GM12878 (cell line): ENCODE data around the gene CRMP1. TPM values are rescaled to one million over a fixed set of nuclear protein-coding genes. Genes with fewer than 3 reads are reported as not detected.

ENCODE experiments used
- ATAC-seq: fragments of 200-7000 bp; cut with Tn5 transposase; 3 replicates; pipeline ENCODE4 v1.9.1; 2020; ENCODE audit warnings: mild to moderate bottlenecking, moderate library complexity
- BruUV-seq: library from RNA; stranded (reverse); fragments of 400-500 nt; replicated peaks from 2 replicates; lab custom pipeline; 2021; lab: Mats Ljungman, UMichigan
- CTCF ChIA-PET: fragments of 300-600 bp; sonication (Branson Sonifier 250); formaldehyde crosslinking; extraction: SDS; loops from one replicate; lab custom pipeline; 2021; ENCODE audit warnings: inconsistent platforms; lab: Yijun Ruan, JAX
- POLR2A ChIA-PET: fragments of 350-600 bp; formaldehyde crosslinking; extraction: SDS; loops from one replicate; lab custom pipeline; 2021; ENCODE audit warnings: inconsistent platforms; lab: Charles Lee
- RAD21 ChIA-PET: fragments of 300-600 bp; sonication (Branson Sonifier 250); formaldehyde crosslinking; loops from one replicate; lab custom pipeline; 2023; ENCODE audit warnings: antibody characterized with exemption; ENCODE audit not compliant: unreplicated experiment; lab: Charles Lee
- SMC1A ChIA-PET: fragments of 300-600 bp; sonication (Branson Sonifier 250); formaldehyde crosslinking; loops from one replicate; lab custom pipeline; 2023; ENCODE audit not compliant: unreplicated experiment, uncharacterized antibody; lab: Charles Lee
- DNase-seq: peaks from one replicate; pipeline ENCODE4 v3.0.0-alpha.2; 2011; ENCODE audit warnings: low read depth, low spot score
- FAIRE-seq: peaks from 3 replicates; lab custom pipeline; 2011; peaks lifted over from hg19 to GRCh38; lab: Jason Lieb, UNC
- H2AFZ ChIP-seq: 2 replicates; pipeline ENCODE4 v1.6.0; 2011; ENCODE audit warnings: low read depth, low read length, control low read depth; ENCODE audit not compliant: control insufficient read depth
- H3K27ac ChIP-seq: 2 replicates; pipeline ENCODE4 v1.5.1; 2011; ENCODE audit warnings: control low read depth; ENCODE audit not compliant: control insufficient read depth, insufficient read depth
- H3K27me3 ChIP-seq, 2 experiments: replicated peaks in 1 of 2; 2 replicates each; pipeline versions ENCODE4 v1.6.0 to v1.6.1; 2011; ENCODE audit warnings: low read length in 1 of 2; ENCODE audit not compliant: control insufficient read depth in 2 of 2, insufficient read depth in 2 of 2
- H3K36me3 ChIP-seq, 2 experiments: 2 replicates each; pipeline ENCODE4 v1.5.1; 2011; ENCODE audit warnings: low read length in 1 of 2; ENCODE audit not compliant: control insufficient read depth in 2 of 2, insufficient read depth in 2 of 2
- H3K4me1 ChIP-seq: 2 replicates; pipeline ENCODE4 v1.6.1; 2011; ENCODE audit warnings: mild to moderate bottlenecking, low read length, moderate library complexity, mixed read lengths; ENCODE audit not compliant: control insufficient read depth, insufficient read depth
- H3K4me2 ChIP-seq: 2 replicates; pipeline ENCODE4 v1.6.0; 2011; ENCODE audit warnings: control low read depth; ENCODE audit not compliant: control insufficient read depth, insufficient read depth
- H3K4me3 ChIP-seq: fragments of 200-600 bp; sonication (generic); 2 replicates; pipeline ENCODE4 v1.5.1; 2016
- H3K79me2 ChIP-seq: 2 replicates; pipeline ENCODE4 v1.6.0; 2011; ENCODE audit warnings: low read length; ENCODE audit not compliant: control insufficient read depth, insufficient read depth
- H3K9ac ChIP-seq: 2 replicates; pipeline ENCODE4 v1.8.0; 2011; ENCODE audit warnings: low read length, control low read depth, mixed read lengths; ENCODE audit not compliant: control insufficient read depth, insufficient read depth
- H3K9me3 ChIP-seq: replicated peaks from 3 replicates; pipeline ENCODE4 v1.5.1; 2011; ENCODE audit warnings: mild to moderate bottlenecking, low read length; ENCODE audit not compliant: control insufficient read depth, insufficient read depth
- H4K20me1 ChIP-seq: 2 replicates; pipeline ENCODE4 v1.6.0; 2011; ENCODE audit not compliant: control insufficient read depth, insufficient read depth
- BHLHE40 ChIP-seq, 2 experiments: fragments of 450-650 bp in 1 of 2; IDR thresholded peaks; 2 replicates each; pipeline ENCODE4 v1.6.1; 2011 to 2017; ENCODE audit warnings: low read depth in 2 of 2, borderline replicate concordance in 1 of 2, improper control_type of control experiment in 1 of 2, low read length in 1 of 2, mild to moderate bottlenecking in 1 of 2
- CBFB ChIP-seq: IDR thresholded peaks from 2 replicates; pipeline ENCODE4 v1.6.1; 2016; ENCODE audit warnings: antibody characterized with exemption, low read depth
- CBX3 ChIP-seq: fragments of 200-600 bp; sonication (generic); IDR thresholded peaks from 2 replicates; pipeline ENCODE4 v1.6.1; 2016; ENCODE audit warnings: low read depth, borderline replicate concordance
- CREB1 ChIP-seq: IDR thresholded peaks from 2 replicates; pipeline ENCODE4 v1.6.1; 2012; ENCODE audit warnings: low read depth, mild to moderate bottlenecking, inconsistent platforms
- IKZF1 ChIP-seq: fragments of 450-650 bp; conservative IDR thresholded peaks from 2 replicates; pipeline ENCODE4 v1.6.1; 2017; ENCODE audit warnings: antibody characterized with exemption, mild to moderate bottlenecking
- MYC ChIP-seq: IDR thresholded peaks from 2 replicates; pipeline ENCODE4 v1.6.1; 2011; ENCODE audit warnings: mild to moderate bottlenecking, low read length, moderate library complexity, inconsistent platforms; ENCODE audit not compliant: insufficient read depth, insufficient replicate concordance, insufficient read length, severe bottlenecking
- RCOR1 ChIP-seq: conservative IDR thresholded peaks from 2 replicates; pipeline ENCODE4 v1.6.1; 2012; ENCODE audit warnings: low read depth, low read length, improper control_type of control experiment
- SIX5 ChIP-seq: IDR thresholded peaks from 2 replicates; pipeline ENCODE4 v1.6.1; 2011; ENCODE audit warnings: mild to moderate bottlenecking, low read depth, low read length, moderate library complexity; ENCODE audit not compliant: severe bottlenecking
- SPI1 ChIP-seq: IDR thresholded peaks from 2 replicates; pipeline ENCODE4 v1.6.1; 2011; ENCODE audit warnings: low read depth, mild to moderate bottlenecking, low read length, moderate library complexity, borderline replicate concordance; ENCODE audit not compliant: insufficient read depth
- ZBED1 ChIP-seq: IDR thresholded peaks from 2 replicates; pipeline ENCODE4 v1.6.1; 2016; ENCODE audit warnings: borderline replicate concordance
- WGBS: methylation state at CpG from one replicate; pipeline ENCODE4 v1.1.6; 2016; ENCODE audit warnings: low lambda C conversion rate; ENCODE audit not compliant: insufficient replicate concordance, insufficient coverage; ENCODE audit errors: missing lambda C conversion rate; 5-methylcytosine and 5-hydroxymethylcytosine counted together
- in situ Hi-C: fragments of 300-500 bp; cut with MboI; formaldehyde crosslinking; loops from 9 replicates; pipeline ENCODE4 v1.14.3; 2018; ENCODE audit warnings: mixed read lengths
- intact Hi-C: fragments of 100-400 bp; cut with micrococcal nuclease; formaldehyde crosslinking; loops from one replicate; pipeline ENCODE4 v1.14.2; 2022; ENCODE audit not compliant: unreplicated experiment
- polyA plus RNA-seq, 11 experiments: library from polyadenylated mRNA; depleted of rRNA in 4 of 11; unstranded in 6 of 11; stranded (reverse) in 5 of 11; fragments of >200 nt; fragmentation: Nextera tagmentation in 4 of 11; fragmentation: Illumina TruSeq in 1 of 11; extraction: Ambion mirVana in 4 of 11; extraction: Trizol in 1 of 11; gene quantifications; 1 replicate in 1 of 11; 2 replicates in 10 of 11; pipeline versions ENCODE4 v1.2.1 to v1.2.3, GENCODE V29; 2011 to 2016; ENCODE audit warnings: inconsistent platforms in 2 of 11, missing spikeins in 2 of 11, low read depth in 1 of 11
- total RNA-seq, 4 experiments: library from RNA; depleted of rRNA in 3 of 4; stranded (reverse); fragments of >200 nt in 3 of 4; fragmentation: Illumina TruSeq in 1 of 4; extraction: Trizol in 1 of 4; gene quantifications; 2 replicates each; pipeline versions ENCODE4 v1.2.1 to v1.2.3, GENCODE V29; 2013 to 2021
- TF ChIP-seq, protein P1 (sequence below): IDR thresholded peaks from 2 replicates; pipeline ENCODE4 v1.6.1; 2012; ENCODE audit warnings: low read depth, low read length, improper control_type of control experiment
- TF ChIP-seq, protein P2 (sequence below): fragments of 450-650 bp; IDR thresholded peaks from 2 replicates; pipeline ENCODE4 v1.6.1; 2016; ENCODE audit warnings: mild to moderate bottlenecking
- TF ChIP-seq, protein P3 (sequence below): fragments of 450-650 bp; IDR thresholded peaks from 2 replicates; pipeline ENCODE4 v1.6.1; 2017; ENCODE audit warnings: antibody characterized with exemption, mild to moderate bottlenecking, moderate library complexity
- TF ChIP-seq, protein P4 (sequence below): fragments of 450-650 bp; IDR thresholded peaks from 2 replicates; pipeline ENCODE4 v1.6.1; 2017; ENCODE audit warnings: mild to moderate bottlenecking, moderate library complexity

Gene CRMP1
- total and polyA plus RNA-seq, 10 of the 15 experiments (the other 5 are each of a cell fraction or from before 2014, with no cell fraction given), result 0.03 to 1.4 (median 0.12) TPM; not detected in 2

DNA sequence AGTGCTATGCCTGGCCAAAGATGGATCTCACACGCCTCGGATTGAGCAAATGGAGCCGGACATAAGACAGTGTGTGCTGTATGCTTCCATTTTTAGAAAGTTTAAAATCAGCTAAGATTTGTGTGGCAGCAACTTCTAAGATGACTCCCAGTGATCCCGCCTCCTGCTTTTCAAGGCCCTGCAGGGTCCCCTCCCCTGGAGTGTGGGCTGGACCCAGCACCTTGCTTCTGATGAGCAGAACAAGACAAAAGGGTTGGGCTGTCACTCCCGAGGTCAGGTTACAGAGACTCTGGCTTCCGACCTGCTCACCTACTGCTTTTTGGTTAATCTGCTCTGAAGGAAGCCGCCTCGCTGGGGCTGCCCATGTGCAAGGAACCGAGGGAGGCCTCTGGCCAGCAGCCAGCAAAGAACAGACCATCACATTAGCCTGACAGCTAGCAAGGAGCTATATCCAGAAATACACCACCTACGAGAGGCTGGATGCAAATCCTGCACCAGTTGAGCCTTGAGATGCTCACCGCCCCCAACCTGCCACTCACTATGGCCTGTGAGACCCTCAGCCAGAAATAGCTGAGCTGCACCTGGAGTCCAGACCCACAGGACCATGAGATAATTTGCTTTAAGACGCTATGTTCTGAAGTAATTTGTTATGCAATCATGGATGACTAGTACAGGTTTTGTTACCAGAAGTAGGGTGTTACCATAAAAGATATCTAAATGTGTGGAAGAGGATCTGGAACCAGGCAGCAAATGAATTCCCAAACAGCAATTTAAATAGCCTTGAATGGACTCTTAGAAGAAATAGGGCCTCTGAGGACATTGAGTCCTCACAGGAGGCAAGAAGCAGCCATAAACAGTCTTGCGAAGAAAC, 47.6 kb downstream of the CRMP1 start:
- intact Hi-C loops (no loop called here), in situ Hi-C loops (no loop called here)
- no peak for ATAC-seq
- DNase-seq, result no peak
- no peak for FAIRE-seq
- no peak overlapping the region for H3K9ac ChIP-seq
- ChIA-PET POLR2A (no interaction called here), SMC1A (no interaction called here), CTCF (no interaction called here), RAD21 (no interaction called here)
- H3K27ac ChIP-seq, result no peak overlapping the region
- H3K4me3 ChIP-seq, result no peak overlapping the region
- H3K27me3 ChIP-seq, result no peaks in the 10 kb centered on the region; a peak in 1 of 4 replicates
- no peaks in the 10 kb centered on the region for H3K9me3 ChIP-seq
- BruUV-seq, result no TSS peak
- H3K79me2 ChIP-seq, result no peaks in the 10 kb centered on the region
- no peaks in the 10 kb centered on the region for H4K20me1 ChIP-seq
- no peaks in the 10 kb centered on the region for H3K36me3 ChIP-seq
- H3K4me2 ChIP-seq, result no peak overlapping the region
- no peak overlapping the region for H2AFZ ChIP-seq
- no peaks in the 10 kb centered on the region for H3K4me1 ChIP-seq
- 23% methylated on average over 13 of the region's 13 CpGs for WGBS
- TF ChIP-seq CBFB (no peak), IKZF1 (no peak), ZBED1 (no peak), SPI1 (no peak), BHLHE40 (IDR thresholded peaks at IDR 0.05; ENCODE audit: borderline replicate concordance in 1 of 2, low read depth in 2 of 2, low read length in 1 of 2) (no peak), SIX5 (no peak), CREB1 (no peak), CBX3 (no peak), MYC (no peak), RCOR1 (no peak)
- TF ChIP-seq, protein P1, sequence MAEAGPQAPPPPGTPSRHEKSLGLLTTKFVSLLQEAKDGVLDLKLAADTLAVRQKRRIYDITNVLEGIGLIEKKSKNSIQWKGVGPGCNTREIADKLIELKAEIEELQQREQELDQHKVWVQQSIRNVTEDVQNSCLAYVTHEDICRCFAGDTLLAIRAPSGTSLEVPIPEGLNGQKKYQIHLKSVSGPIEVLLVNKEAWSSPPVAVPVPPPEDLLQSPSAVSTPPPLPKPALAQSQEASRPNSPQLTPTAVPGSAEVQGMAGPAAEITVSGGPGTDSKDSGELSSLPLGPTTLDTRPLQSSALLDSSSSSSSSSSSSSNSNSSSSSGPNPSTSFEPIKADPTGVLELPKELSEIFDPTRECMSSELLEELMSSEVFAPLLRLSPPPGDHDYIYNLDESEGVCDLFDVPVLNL, result no peak
- TF ChIP-seq, protein P2, sequence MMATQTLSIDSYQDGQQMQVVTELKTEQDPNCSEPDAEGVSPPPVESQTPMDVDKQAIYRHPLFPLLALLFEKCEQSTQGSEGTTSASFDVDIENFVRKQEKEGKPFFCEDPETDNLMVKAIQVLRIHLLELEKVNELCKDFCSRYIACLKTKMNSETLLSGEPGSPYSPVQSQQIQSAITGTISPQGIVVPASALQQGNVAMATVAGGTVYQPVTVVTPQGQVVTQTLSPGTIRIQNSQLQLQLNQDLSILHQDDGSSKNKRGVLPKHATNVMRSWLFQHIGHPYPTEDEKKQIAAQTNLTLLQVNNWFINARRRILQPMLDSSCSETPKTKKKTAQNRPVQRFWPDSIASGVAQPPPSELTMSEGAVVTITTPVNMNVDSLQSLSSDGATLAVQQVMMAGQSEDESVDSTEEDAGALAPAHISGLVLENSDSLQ, result no peak
- TF ChIP-seq, protein P3, sequence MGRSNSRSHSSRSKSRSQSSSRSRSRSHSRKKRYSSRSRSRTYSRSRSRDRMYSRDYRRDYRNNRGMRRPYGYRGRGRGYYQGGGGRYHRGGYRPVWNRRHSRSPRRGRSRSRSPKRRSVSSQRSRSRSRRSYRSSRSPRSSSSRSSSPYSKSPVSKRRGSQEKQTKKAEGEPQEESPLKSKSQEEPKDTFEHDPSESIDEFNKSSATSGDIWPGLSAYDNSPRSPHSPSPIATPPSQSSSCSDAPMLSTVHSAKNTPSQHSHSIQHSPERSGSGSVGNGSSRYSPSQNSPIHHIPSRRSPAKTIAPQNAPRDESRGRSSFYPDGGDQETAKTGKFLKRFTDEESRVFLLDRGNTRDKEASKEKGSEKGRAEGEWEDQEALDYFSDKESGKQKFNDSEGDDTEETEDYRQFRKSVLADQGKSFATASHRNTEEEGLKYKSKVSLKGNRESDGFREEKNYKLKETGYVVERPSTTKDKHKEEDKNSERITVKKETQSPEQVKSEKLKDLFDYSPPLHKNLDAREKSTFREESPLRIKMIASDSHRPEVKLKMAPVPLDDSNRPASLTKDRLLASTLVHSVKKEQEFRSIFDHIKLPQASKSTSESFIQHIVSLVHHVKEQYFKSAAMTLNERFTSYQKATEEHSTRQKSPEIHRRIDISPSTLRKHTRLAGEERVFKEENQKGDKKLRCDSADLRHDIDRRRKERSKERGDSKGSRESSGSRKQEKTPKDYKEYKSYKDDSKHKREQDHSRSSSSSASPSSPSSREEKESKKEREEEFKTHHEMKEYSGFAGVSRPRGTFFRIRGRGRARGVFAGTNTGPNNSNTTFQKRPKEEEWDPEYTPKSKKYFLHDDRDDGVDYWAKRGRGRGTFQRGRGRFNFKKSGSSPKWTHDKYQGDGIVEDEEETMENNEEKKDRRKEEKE, result no peak
- TF ChIP-seq, protein P4, sequence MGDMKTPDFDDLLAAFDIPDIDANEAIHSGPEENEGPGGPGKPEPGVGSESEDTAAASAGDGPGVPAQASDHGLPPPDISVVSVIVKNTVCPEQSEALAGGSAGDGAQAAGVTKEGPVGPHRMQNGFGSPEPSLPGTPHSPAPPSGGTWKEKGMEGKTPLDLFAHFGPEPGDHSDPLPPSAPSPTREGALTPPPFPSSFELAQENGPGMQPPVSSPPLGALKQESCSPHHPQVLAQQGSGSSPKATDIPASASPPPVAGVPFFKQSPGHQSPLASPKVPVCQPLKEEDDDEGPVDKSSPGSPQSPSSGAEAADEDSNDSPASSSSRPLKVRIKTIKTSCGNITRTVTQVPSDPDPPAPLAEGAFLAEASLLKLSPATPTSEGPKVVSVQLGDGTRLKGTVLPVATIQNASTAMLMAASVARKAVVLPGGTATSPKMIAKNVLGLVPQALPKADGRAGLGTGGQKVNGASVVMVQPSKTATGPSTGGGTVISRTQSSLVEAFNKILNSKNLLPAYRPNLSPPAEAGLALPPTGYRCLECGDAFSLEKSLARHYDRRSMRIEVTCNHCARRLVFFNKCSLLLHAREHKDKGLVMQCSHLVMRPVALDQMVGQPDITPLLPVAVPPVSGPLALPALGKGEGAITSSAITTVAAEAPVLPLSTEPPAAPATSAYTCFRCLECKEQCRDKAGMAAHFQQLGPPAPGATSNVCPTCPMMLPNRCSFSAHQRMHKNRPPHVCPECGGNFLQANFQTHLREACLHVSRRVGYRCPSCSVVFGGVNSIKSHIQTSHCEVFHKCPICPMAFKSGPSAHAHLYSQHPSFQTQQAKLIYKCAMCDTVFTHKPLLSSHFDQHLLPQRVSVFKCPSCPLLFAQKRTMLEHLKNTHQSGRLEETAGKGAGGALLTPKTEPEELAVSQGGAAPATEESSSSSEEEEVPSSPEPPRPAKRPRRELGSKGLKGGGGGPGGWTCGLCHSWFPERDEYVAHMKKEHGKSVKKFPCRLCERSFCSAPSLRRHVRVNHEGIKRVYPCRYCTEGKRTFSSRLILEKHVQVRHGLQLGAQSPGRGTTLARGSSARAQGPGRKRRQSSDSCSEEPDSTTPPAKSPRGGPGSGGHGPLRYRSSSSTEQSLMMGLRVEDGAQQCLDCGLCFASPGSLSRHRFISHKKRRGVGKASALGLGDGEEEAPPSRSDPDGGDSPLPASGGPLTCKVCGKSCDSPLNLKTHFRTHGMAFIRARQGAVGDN, result no peak
